ENCODE data around the gene DOCK3.

DNA sequence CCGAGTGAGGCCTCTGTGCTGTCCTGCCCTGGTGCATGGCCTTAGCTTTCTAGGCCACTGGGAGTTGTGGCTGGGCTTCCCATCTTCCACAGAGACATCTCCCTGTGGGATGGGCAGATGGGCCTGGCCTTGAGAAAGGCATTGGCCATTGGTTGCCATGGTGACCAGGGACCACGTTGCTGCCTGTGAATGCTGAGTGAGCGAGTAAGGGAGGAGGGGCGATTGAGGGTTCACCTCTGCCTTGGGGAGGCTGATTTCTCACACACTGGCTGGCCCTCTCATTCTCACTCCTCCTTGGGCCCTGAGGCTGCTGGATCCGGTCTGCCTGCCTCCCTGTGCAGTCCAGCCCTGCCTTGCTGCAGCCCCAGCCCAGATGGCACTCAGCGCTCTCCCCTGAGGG is 26.4 kb upstream of the DOCK3 start:
- TF ChIP-seq, protein P1, sequence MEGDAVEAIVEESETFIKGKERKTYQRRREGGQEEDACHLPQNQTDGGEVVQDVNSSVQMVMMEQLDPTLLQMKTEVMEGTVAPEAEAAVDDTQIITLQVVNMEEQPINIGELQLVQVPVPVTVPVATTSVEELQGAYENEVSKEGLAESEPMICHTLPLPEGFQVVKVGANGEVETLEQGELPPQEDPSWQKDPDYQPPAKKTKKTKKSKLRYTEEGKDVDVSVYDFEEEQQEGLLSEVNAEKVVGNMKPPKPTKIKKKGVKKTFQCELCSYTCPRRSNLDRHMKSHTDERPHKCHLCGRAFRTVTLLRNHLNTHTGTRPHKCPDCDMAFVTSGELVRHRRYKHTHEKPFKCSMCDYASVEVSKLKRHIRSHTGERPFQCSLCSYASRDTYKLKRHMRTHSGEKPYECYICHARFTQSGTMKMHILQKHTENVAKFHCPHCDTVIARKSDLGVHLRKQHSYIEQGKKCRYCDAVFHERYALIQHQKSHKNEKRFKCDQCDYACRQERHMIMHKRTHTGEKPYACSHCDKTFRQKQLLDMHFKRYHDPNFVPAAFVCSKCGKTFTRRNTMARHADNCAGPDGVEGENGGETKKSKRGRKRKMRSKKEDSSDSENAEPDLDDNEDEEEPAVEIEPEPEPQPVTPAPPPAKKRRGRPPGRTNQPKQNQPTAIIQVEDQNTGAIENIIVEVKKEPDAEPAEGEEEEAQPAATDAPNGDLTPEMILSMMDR (IDR thresholded peaks at IDR 0.05): no peak
- TF ChIP-seq POLR2AphosphoS5 (IDR thresholded peaks at IDR 0.05) (no peak), POLR2A (IDR thresholded peaks at IDR 0.05) (no peak), EP300 (IDR thresholded peaks at IDR 0.05) (no peak)

Measured in gastroesophageal sphincter (tissue), 3 donors.